Endothelial cell of umbilical vein (primary cell): ENCODE data around the gene GABBR2. TPM values are rescaled to one million over a fixed set of nuclear protein-coding genes. Genes with fewer than 3 reads are reported as not detected.

Experiments used
- BruUV-seq: library from RNA; stranded (reverse); fragments of 400-500 nt; replicated peaks from 2 replicates; lab custom pipeline; 2021; lab: Mats Ljungman, UMichigan
- CTCF ChIA-PET: fragments of 300-600, 350-600 bp; sonication (Branson Sonifier 250); formaldehyde crosslinking; loops from one replicate; lab custom pipeline; 2021; ENCODE audit warnings: antibody characterized with exemption, inconsistent platforms; lab: Charles Lee
- POLR2A ChIA-PET: fragments of 300-600, 350-600 bp; sonication (Branson Sonifier 250); formaldehyde crosslinking; loops from one replicate; lab custom pipeline; 2021; ENCODE audit warnings: antibody characterized with exemption, inconsistent platforms; lab: Charles Lee
- DNase-seq: peaks from one replicate; pipeline ENCODE4 v3.0.0-alpha.2; 2011; ENCODE audit warnings: low read depth, low spot score
- FAIRE-seq: peaks from 2 replicates; lab custom pipeline; 2011; peaks lifted over from hg19 to GRCh38; lab: Jason Lieb, UNC
- H2AFZ ChIP-seq: 2 replicates; pipeline ENCODE4 v1.6.0; 2012; ENCODE audit warnings: low read depth, low read length, control low read depth, inconsistent platforms
- H3K27ac ChIP-seq: 2 replicates; pipeline ENCODE4 v1.5.1; 2011; ENCODE audit warnings: low read depth, mild to moderate bottlenecking, control low read depth, low read length, moderate library complexity; ENCODE audit not compliant: insufficient read depth
- H3K27me3 ChIP-seq, 2 experiments: 2 replicates each; pipeline versions ENCODE4 v1.6.0 to v1.6.1; 2011; ENCODE audit warnings: low read length in 2 of 2, mixed read lengths in 1 of 2; ENCODE audit not compliant: control insufficient read depth in 2 of 2, insufficient read depth in 2 of 2
- H3K36me3 ChIP-seq, 2 experiments: 2 replicates in 1 of 2; 3 replicates in 1 of 2; pipeline ENCODE4 v1.5.1; 2011; ENCODE audit warnings: low read length in 2 of 2, mild to moderate bottlenecking in 1 of 2, moderate library complexity in 1 of 2; ENCODE audit not compliant: control insufficient read depth in 2 of 2, insufficient read depth in 2 of 2; ENCODE audit errors: extremely low read depth in 1 of 2
- H3K4me1 ChIP-seq: 3 replicates; pipeline ENCODE4 v1.5.1; 2011; ENCODE audit warnings: mild to moderate bottlenecking, low read length; ENCODE audit not compliant: control insufficient read depth, insufficient read depth; ENCODE audit errors: extremely low read depth
- H3K4me2 ChIP-seq: 2 replicates; pipeline ENCODE4 v1.6.1; 2011; ENCODE audit warnings: low read length, control low read depth, mixed read lengths; ENCODE audit not compliant: insufficient read depth
- H3K4me3 ChIP-seq, 3 experiments: fragments of 200-600 bp in 1 of 3; sonication (generic), shearing (Covaris generic) in 1 of 3; replicated peaks in 1 of 3; 2 replicates each; pipeline ENCODE4 v1.5.1; 2011 to 2016; ENCODE audit warnings: control low read depth in 3 of 3, low read length in 3 of 3, mild to moderate bottlenecking in 2 of 3, inconsistent platforms in 1 of 3, low read depth in 1 of 3, moderate library complexity in 1 of 3; ENCODE audit not compliant: insufficient read depth in 1 of 3
- H3K79me2 ChIP-seq: 2 replicates; pipeline ENCODE4 v1.6.0; 2012; ENCODE audit warnings: low read length, inconsistent platforms; ENCODE audit not compliant: control insufficient read depth, insufficient read depth
- H3K9ac ChIP-seq: replicated peaks from 2 replicates; pipeline ENCODE3; 2011; ENCODE audit warnings: low read length, control low read depth; ENCODE audit not compliant: insufficient read depth; ENCODE audit errors: extremely low read depth
- H3K9me1 ChIP-seq: replicated peaks from 3 replicates; pipeline ENCODE4 v1.6.0; 2011; ENCODE audit warnings: mild to moderate bottlenecking, low read length; ENCODE audit not compliant: control insufficient read depth, insufficient read depth; ENCODE audit errors: extremely low read depth
- H3K9me3 ChIP-seq: replicated peaks from 2 replicates; pipeline ENCODE4 v1.5.1; 2012; ENCODE audit warnings: low read length, inconsistent platforms; ENCODE audit not compliant: control insufficient read depth, insufficient read depth
- H4K20me1 ChIP-seq: replicated peaks from 2 replicates; pipeline ENCODE3; 2011; ENCODE audit warnings: mild to moderate bottlenecking, low read length; ENCODE audit not compliant: control insufficient read depth, insufficient read depth; ENCODE audit errors: extremely low read depth
- EZH2 ChIP-seq: IDR thresholded peaks from 2 replicates; pipeline ENCODE4 v1.6.1; 2012; ENCODE audit warnings: borderline replicate concordance, low read depth, mild to moderate bottlenecking, moderate library complexity, low read length, inconsistent platforms; ENCODE audit not compliant: severe bottlenecking
- FOS ChIP-seq: IDR thresholded peaks from 2 replicates; pipeline ENCODE4 v1.6.1; 2011; ENCODE audit warnings: mild to moderate bottlenecking, low read length, moderate library complexity, borderline replicate concordance; ENCODE audit not compliant: insufficient read depth
- GATA2 ChIP-seq: IDR thresholded peaks from 2 replicates; pipeline ENCODE4 v1.7.0; 2011; ENCODE audit warnings: low read depth, mild to moderate bottlenecking, moderate library complexity, mixed read lengths, low read length; ENCODE audit not compliant: insufficient read length, insufficient read depth
- JUN ChIP-seq: IDR thresholded peaks from 2 replicates; pipeline ENCODE4 v1.6.1; 2011; ENCODE audit warnings: borderline replicate concordance, low read depth; ENCODE audit not compliant: insufficient read length, insufficient read depth
- MYC ChIP-seq: IDR thresholded peaks from one replicate; pipeline ENCODE4 v1.6.1; 2011; ENCODE audit warnings: mild to moderate bottlenecking, low read depth, low read length
- POLR2A ChIP-seq: IDR thresholded peaks from 2 replicates; pipeline ENCODE4 v1.6.1; 2012; ENCODE audit warnings: low read depth, mild to moderate bottlenecking, control low read depth, low read length
- POLR2AphosphoS5 ChIP-seq: IDR thresholded peaks from 2 replicates; pipeline ENCODE4 v1.6.1; 2012; ENCODE audit warnings: low read depth, mild to moderate bottlenecking, control low read depth, low read length, moderate library complexity; ENCODE audit not compliant: insufficient read depth
- dilution Hi-C: fragments of 300-500 bp; cut with MboI; formaldehyde crosslinking; loops from one replicate; pipeline ENCODE4 v1.15.0; 2019; ENCODE audit warnings: low sequenced_read_pairs; ENCODE audit not compliant: extremely low pct_ligation_motif_present
- intact Hi-C: fragments of 100-400 bp; cut with micrococcal nuclease; formaldehyde crosslinking; loops from one replicate; pipeline ENCODE4 v1.10.0; 2022
- polyA plus RNA-seq, 4 experiments: library from polyadenylated mRNA; depleted of rRNA in 3 of 4; stranded (reverse) in 3 of 4; unstranded in 1 of 4; fragments of >200 nt; gene quantifications; 2 replicates each; pipeline versions ENCODE4 v1.2.1 to v1.2.3, GENCODE V29; 2011 to 2012; ENCODE audit warnings: missing spikeins in 1 of 4
- total RNA-seq: library from RNA; stranded (reverse); gene quantifications from 2 replicates; pipeline ENCODE4 v1.2.3, GENCODE V29; 2021
- TF ChIP-seq, protein P1 (sequence below): IDR thresholded peaks from 2 replicates; pipeline ENCODE4 v1.6.1; 2011; ENCODE audit not compliant: insufficient read depth, insufficient read length
- TF ChIP-seq, protein P2 (sequence below), 2 donors: IDR thresholded peaks; 1 replicate in 1 of 2; 2 replicates in 1 of 2; pipeline ENCODE4 v1.5.1; 2011; ENCODE audit warnings: low read length in 2 of 2, mild to moderate bottlenecking in 2 of 2, moderate library complexity in 2 of 2, control low read depth in 1 of 2, inconsistent platforms in 1 of 2, low read depth in 1 of 2; ENCODE audit not compliant: insufficient read depth in 1 of 2; ENCODE audit errors: extremely low read depth in 1 of 2

The GABBR2 gene
- total and polyA plus RNA-seq, 2 donors (not counting 3 experiments of a cell fraction or from before 2014, with no cell fraction given), result 1.1 to 9.2 TPM

DNA sequence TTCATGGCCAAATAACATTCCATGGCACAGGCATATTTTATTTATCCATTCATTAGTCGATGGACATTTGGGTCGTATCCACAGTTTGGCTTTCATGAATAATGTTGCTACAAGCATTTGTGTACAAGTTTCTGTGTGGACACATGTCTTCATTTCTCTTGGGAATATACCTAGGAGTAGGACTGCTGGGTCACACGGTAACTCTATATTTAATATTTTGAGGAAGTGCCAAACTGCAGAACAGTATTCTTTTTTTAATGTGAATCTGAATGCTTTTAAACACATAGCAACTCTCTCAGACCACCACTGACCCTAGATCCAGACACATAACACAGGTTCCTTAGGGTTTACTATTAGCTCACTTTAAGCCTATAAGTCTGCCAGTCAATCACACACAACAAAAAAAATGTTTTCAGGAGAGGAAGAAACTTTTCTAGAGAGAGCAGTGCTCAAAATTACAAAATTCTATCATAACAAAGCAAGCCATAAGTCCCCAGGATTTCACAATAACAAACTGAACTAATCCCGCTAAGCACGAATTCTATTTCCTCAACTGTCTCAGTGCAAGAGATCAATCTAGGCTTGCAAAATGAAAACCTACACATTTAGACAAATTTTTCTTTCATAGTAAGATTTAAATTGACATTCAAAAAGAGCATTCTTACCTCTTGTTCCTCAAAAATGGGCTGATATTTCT, 41.8 kb upstream of the GABBR2 start:
- TF ChIP-seq FOS (no peak), MYC (no peak), EZH2 (no peak), GATA2 (no peak), POLR2A (no peak), JUN (no peak), POLR2AphosphoS5 (no peak)
- TF ChIP-seq, protein P1, sequence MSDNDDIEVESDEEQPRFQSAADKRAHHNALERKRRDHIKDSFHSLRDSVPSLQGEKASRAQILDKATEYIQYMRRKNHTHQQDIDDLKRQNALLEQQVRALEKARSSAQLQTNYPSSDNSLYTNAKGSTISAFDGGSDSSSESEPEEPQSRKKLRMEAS, result no peak
- TF ChIP-seq, protein P2, sequence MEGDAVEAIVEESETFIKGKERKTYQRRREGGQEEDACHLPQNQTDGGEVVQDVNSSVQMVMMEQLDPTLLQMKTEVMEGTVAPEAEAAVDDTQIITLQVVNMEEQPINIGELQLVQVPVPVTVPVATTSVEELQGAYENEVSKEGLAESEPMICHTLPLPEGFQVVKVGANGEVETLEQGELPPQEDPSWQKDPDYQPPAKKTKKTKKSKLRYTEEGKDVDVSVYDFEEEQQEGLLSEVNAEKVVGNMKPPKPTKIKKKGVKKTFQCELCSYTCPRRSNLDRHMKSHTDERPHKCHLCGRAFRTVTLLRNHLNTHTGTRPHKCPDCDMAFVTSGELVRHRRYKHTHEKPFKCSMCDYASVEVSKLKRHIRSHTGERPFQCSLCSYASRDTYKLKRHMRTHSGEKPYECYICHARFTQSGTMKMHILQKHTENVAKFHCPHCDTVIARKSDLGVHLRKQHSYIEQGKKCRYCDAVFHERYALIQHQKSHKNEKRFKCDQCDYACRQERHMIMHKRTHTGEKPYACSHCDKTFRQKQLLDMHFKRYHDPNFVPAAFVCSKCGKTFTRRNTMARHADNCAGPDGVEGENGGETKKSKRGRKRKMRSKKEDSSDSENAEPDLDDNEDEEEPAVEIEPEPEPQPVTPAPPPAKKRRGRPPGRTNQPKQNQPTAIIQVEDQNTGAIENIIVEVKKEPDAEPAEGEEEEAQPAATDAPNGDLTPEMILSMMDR (IDR thresholded peaks at IDR 0.05; ENCODE audit: extremely low read depth in 1 of 2, insufficient read depth in 1 of 2, low read depth in 1 of 2, low read length in 2 of 2), result no peak
- FAIRE-seq (no peak), DNase-seq (no peak)
- Histone ChIP-seq H3K9me3 (no peaks in the 10 kb centered on the region), H3K79me2 (no peaks in the 10 kb centered on the region), H3K4me3 (no peak overlapping the region), H3K9ac (no peak overlapping the region), H4K20me1 (no peaks in the 10 kb centered on the region), H3K4me1 (no peaks in the 10 kb centered on the region), H3K4me2 (no peak overlapping the region), H3K9me1 (no peaks in the 10 kb centered on the region), H3K27ac (no peak overlapping the region), H3K27me3 (no peaks in the 10 kb centered on the region), H2AFZ (no peak overlapping the region), H3K36me3 (peaks cover 0 to 4% of the 10 kb centered on the region in 2 experiments)
- intact Hi-C loops, result no loop called here
- POLR2A ChIA-PET, result no interaction called here
- no TSS peak for BruUV-seq
- dilution Hi-C loops, result loop anchor here (25.0 kb wide), 1 partner anchor 463 kb away; no protein-coding TSS in a partner anchor
- CTCF ChIA-PET, result interaction anchor here (1.0 kb wide), 1 partner anchor 16 kb away, joined by 3 read pairs; no protein-coding TSS in a partner anchor
